SW480 (cell line): ENCODE results near the gene SLC22A7.

Source experiments
- DNase-seq: peaks from one replicate; pipeline ENCODE4 v3.0.0-alpha.2; 2016; ENCODE audit warnings: low spot score

Gene SLC22A7, protein sequence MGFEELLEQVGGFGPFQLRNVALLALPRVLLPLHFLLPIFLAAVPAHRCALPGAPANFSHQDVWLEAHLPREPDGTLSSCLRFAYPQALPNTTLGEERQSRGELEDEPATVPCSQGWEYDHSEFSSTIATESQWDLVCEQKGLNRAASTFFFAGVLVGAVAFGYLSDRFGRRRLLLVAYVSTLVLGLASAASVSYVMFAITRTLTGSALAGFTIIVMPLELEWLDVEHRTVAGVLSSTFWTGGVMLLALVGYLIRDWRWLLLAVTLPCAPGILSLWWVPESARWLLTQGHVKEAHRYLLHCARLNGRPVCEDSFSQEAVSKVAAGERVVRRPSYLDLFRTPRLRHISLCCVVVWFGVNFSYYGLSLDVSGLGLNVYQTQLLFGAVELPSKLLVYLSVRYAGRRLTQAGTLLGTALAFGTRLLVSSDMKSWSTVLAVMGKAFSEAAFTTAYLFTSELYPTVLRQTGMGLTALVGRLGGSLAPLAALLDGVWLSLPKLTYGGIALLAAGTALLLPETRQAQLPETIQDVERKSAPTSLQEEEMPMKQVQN

DNA sequence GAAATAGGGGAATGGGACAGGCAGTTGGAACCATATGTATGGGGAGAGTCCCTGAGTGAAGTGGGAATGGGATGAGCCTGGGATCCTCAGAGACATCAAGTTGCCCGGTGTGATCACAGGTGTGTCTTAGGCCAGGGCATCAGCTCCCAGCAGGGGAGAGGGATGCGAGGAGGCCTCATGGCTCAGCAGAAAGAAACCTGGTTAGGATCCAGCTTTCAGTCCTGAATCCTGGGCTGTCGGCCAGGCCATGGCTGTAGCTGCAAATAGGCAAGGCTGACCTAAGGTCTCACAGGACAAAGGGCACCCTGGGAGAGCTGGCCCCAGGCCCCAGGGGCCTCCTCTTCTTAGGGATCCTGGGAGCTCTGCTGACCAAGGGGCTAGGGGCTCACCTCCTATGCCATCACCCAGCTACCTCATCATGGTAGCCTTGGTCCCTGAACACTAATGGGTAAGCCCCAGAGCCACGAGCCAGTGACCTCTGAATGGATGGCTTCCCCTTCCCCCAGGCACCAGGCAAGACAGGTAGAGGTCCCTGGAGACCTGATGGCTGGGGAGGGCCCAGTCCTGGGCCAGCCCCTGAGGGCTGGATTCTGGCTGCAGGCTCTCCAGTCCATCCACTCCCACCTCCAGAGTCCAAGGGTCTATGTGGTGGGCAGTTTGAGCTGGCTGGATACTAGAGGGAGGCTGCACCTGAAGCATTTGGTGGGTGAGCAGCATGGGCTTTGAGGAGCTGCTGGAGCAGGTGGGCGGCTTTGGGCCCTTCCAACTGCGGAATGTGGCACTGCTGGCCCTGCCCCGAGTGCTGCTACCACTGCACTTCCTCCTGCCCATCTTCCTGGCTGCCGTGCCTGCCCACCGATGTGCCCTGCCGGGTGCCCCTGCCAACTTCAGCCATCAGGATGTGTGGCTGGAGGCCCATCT is at the start of gene SLC22A7:
Gene SLC22A7 (plus strand): TSS at position 617 of the 921 bp plus-strand sequence. CDS start 99 bp downstream, at position 716.
- DNase-seq: no peak

DNA sequence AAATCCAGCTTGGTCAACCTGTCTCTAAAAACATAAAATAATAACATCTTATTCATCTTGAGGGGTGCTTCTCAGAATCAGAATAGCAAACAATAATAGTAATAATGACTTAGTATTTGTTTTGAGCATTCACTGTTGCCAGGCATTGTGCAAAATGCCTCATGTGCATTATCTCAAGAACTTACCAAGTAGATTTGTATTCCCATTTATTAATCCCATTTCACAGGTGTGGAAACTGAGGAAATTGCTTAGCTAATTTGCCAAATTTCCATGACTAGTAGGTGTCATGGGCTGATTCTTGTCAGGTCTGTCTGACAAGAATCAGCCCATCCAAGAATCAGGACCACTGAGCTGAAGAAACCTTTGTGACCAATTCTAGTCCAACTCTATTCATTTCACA is 49.3 kb upstream of the SLC22A7 start:
- no peak for DNase-seq

DNA sequence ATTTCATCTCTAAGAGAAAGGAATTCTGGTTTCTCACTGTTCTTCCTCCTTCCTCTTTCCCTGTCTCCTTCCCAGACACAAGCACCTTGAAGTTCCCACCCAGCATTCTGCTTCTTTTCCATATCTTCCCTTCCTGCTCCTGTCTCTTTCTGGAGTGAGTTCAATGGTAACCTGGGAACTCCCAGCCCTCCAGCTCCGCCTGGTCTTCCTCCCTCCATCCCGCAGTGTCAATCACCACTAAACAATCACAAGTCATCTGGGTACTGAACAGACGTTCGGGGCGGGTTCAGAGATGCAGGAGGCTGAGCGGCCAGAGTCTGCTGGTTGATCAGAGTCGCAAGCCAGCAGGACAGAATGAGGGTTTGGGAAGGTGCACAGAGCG is 47.1 kb upstream of the SLC22A7 start:
- DNase-seq: no peak

DNA sequence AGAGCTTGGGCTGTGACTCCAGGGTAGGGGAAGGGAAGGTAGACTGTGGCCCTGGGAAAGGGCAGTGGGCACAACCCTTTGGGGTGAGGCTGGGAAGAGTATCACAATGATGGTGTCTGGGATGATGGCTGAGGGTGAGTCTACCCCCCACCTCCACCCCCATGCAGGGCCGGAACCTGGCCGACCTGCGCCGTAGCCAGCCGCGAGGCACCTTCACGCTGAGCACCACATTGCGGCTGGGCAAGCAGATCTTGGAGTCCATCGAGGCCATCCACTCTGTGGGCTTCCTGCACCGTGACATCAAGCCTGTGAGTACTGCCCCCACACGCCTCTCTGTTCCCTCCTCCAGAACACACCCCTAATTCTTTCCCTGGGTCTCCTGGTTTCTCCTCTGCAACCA is 44.7 kb upstream of the SLC22A7 start:
- no peak for DNase-seq

DNA sequence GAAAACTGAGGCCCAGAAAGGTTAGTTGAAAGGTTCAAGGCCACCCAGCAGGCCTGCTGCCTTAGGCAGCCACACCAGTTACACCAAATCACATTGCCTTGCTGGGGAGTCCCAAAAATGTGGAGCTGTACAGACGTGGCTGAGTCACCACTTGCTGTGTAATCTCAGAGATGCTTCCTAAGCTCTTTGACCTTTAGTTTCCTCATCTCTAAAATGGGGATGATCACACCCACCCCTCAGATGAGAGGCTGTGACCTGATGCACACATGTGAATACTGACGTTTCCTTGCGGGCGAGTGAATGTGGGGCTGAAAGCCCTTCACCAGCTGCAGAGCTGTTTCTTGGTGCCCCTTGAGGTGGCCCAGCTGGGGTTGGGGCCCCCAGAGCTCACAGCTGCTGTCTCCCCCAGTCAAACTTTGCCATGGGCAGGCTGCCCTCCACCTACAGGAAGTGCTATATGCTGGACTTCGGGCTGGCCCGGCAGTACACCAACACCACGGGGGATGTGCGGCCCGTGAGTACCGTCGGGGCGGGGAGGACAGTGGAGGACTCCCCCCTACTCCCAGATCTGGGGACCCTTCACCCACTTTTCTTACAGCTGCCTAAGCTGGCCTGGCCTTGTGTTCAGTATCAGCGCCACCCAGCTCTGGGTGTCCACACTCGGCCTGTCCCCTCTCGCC is 43.8 kb upstream of the SLC22A7 start:
- DNase-seq: no peak

DNA sequence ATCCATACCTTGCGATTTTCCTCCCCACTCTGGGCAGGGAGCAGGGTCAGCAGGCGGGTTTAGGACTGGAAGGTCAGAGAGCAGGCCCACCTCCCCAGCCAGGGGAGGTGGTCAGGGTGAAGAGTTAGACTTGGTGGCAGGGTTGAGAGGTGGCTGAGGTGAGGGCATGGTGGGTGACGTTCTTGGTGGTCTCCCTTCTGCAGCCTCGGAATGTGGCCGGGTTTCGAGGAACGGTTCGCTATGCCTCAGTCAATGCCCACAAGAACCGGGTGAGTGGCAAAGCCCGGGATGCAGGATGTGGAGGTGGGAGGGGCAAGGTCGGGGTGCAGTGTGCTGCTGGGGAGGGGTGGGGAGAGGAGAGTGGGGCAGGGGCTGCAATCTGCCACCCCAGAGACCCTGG is 43.2 kb upstream of the SLC22A7 start:
- DNase-seq: no peak

DNA sequence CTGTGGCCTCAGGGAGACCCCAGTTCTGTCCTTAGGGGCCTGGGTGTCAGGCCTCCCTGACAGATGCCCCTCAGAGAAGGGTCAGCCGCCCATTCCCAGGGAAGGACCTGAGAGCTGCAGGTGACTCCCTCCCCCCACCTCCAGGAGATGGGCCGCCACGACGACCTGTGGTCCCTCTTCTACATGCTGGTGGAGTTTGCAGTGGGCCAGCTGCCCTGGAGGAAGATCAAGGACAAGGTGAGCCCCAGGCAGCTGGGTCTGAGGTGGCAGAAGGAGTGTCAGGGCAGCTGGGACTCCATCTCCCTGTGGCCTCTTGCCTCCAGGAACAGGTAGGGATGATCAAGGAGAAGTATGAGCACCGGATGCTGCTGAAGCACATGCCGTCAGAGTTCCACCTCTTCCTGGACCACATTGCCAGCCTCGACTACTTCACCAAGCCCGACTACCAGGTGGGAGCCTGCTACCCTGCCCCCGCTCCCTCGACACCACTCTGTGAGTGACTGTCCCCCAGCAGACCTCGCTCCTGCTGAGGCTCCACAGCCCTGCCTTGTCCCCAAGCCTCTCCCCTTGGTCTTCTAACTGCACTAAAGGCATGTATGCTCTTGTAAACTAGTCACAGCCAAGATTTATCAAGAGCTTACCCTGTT is 42.5 kb upstream of the SLC22A7 start:
- DNase-seq: no peak

DNA sequence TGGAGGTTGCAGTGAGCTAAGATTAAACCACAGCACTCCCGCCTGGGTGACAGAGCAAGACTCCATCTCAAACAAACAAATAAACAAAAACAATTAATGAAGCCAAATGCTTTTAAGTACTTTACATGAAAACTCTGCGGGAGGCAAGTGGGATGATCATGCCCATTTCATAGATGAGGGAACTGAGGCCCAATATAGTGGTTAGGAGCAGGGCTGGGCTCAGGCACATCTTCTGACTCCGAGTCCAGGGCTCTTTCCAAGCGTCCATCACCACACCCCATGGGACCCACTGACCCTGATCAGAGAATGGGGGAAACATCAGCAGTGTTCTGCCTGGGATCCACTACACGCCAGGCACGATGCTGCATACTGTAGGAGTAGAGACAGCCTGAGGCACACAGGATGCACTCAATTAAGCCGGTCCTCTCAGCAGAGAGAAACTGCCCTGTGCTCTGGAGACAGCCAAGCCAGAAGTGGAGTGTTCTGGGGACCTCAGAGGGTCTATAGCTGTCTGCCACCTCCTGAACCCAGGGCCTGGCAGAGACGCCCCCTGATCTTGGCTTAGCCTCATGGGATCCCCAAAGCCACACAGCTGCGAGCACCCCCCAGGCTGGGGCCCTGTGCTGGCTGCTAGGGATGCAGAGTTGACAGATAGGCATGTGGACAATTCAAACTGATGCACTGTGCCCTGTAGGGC is 41.2 kb upstream of the SLC22A7 start:
- DNase-seq: no peak

DNA sequence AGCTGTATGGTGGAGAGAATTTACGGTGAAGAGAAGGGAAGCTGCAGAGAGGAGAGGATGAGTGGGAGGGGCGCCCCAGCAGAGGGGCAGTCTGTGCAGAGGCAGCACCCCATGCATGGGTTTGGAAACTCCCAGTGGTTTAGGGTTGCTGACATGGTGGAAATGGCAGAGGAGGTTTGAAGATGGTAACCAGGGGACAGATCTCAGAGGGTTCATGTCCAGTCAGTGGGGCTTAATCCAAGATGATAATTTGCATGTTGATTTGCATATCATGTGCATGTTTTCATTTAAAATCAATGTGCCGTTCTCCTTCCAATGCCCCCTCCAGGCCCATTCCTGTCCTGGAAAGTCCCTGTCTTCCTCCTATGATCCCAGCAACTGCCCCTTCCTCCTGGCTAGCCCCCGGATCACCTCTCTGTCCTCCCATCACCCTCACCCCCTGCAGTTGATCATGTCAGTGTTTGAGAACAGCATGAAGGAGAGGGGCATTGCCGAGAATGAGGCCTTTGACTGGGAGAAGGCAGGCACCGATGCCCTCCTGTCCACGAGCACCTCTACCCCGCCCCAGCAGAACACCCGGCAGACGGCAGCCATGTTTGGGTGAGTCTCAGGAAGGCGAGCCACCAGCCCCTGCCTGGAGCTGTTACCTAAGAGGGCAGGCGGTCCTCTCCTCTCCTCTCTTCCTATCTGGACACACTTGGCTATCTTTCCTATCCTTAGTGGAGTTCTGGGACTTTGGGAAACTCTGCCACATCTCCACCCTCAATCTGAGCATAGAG is 40.5 kb upstream of the SLC22A7 start:
- DNase-seq: no peak

DNA sequence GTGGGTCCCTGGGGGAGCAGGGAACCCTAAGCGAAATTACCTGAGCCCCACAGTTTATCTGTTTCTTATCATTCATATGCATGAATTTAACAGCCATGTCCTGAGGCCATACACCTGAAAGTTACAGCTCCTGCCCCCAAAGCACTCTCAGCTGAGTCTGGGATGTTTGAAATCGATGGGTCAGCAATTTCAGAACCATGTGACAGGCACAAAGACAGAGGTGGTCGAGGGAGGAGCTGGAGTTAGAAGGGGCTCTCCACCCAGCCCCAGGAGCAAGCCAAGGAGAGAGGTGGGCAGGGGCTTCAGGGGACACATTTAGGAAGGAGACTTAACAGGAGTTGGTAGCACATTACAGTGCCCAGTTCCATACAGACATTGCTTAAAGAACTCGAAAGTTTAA is 39.9 kb upstream of the SLC22A7 start:
- DNase-seq: no peak

DNA sequence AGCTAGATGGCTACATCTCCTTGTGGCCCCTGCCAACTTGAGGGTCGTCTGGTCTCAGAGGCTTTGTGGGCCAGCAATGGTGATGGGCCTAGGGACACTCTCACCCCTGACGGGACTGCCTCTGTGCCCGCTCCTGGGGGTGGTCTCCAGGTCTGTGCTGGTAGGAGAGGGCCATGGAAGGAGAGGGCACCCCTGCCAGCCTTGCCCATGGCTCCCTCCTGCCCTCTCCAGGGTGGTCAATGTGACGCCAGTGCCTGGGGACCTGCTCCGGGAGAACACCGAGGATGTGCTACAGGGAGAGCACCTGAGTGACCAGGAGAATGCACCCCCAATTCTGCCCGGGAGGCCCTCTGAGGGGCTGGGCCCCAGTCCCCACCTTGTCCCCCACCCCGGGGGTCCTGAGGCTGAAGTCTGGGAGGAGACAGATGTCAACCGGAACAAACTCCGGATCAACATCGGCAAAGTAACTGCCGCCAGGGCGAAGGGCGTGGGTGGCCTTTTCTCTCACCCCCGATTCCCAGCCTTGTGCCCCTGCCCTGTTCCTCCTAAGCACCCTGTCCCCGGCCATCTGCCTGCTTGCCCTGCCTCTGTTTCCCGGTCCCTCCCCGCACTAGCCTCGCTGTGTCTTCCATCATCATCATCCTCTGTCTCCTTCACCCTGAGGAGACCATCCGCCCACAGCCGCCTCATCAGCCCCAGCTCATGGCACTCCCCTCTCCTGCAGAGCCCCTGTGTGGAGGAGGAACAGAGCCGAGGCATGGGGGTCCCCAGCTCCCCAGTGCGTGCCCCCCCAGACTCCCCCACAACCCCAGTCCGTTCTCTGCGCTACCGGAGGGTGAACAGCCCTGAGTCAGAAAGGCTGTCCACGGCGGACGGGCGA is 39.0 kb upstream of the SLC22A7 start:
- no peak for DNase-seq

DNA sequence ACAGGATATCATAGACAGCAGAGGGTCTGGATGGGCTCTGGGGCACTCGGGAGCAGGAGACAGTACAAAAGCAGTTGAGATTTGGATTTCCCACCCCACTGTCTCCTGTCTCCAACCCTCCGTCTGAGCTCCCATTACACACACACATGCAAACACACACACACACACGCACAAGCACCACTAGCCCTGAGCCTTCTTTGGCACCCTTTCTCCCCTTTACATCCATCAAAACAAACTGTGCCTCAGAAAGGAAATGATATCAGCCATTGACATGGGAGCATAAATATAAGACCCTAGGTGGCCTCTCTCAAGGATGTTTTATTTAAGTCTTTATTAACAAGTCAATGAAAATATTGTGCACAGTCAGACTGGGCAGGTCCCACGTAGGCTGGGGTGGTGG is 37.3 kb upstream of the SLC22A7 start:
- no peak for DNase-seq

DNA sequence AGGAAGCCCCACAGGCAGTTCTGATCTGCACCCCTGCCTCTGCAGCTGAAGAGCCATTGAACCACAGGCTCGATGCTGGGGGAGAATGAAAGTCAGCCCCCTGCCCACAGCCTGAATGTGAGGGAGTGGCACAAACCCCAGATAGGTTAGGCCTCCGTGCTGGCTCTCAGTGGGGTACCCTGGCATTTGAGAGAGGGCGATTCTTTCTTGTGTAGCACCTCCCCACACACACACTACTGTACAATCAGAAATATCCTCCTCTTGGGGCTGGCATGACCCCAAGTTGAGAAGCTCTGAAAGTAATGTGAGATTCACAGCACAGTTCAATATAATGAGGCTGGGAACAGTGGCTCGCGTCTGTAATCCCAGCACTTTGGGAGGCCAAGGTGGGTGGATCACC is 36.9 kb upstream of the SLC22A7 start:
- no peak for DNase-seq

DNA sequence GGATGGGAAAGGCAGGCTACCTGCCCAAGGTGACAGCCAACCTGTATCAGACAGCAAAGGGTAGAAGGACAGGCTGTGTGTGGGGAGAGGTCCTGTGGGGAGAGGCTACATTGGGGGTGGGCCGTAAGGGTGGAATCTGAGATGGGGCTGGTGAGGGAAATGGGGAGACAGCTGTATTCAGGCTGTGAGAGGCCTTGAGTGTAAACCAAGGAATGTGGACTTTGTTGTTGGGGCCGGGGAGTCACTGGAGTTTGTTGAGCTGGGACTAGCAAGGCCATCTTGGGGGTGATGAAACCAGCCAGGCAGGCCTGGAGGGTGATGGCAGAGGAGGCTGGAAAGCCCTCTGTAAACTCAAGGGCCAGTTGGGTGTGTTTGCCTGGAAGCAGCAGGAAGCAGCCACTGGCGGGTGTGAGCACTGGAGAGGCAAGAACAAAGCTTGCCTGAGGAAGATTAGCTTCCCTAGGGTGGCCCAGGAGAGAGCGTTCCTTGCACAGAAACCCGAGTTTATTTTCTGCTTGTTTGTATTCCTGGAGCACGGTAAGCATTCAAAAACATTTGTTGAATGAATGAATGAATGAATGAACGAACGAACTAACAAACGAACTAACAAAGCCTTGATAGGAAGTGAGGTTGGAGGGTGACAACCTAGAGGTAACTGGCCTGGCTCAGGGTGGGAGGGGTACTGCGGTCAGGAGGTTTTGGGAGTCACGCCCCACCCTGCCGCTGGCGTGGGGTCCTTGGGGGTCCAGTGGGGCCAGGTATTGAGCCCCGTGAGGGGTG is 35.9 kb upstream of the SLC22A7 start:
- no peak for DNase-seq

DNA sequence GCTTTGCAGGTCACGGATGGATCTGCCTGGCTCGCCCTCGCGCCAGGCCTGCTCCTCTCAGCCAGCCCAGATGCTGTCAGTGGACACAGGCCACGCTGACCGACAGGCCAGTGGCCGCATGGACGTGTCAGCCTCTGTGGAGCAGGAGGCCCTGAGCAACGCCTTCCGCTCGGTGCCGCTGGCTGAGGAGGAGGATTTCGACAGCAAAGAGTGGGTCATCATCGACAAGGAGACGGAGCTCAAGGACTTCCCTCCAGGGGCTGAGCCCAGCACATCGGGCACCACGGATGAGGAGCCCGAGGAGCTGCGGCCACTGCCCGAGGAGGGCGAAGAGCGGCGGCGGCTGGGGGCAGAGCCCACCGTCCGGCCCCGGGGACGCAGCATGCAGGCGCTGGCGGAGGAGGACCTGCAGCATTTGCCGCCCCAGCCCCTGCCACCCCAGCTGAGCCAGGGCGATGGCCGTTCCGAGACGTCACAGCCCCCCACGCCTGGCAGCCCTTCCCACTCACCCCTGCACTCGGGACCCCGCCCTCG is 35.2 kb upstream of the SLC22A7 start:
- no peak for DNase-seq

DNA sequence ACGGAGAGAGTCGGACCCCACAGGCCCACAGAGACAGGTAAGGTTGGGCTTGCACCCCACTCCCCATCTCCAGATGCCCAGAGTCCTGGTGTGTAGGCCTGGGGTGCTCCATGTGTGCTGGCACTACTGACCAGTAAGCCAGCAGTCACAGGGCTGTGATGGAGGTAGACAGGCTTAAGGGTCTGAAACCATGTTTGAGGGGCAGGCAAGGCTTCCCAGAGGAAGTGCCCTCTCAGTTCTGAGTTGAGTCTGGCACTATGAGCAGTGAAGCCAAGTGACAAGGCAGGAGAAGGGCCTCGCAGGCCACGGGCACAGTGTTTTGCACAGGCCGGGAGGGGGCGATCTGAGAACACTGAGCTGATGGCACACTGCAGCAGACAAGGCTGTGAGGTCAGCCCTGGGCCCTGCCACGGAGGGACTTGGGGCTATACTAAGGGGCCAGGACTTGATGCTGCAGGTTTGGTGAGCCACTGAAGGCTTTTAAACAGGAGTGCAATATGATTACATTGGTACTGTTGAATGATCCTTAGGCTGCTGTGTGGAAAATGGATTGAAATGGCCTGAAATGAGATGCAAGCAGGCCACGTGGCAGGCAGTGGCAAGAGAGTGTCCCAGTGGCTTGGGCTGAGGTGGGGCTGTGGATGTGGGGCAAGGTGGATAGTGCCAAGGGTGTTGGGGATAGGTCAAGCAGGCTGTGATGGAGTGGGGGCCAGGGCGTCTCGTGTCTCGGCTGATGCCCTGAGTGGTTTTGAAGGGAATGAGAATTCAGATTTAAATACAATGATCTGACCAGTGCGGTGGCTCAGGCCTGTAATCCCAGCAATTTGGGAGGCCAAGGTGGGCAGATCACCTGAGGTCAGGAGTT is 34.5 kb upstream of the SLC22A7 start:
- DNase-seq: peak; percentile 52

DNA sequence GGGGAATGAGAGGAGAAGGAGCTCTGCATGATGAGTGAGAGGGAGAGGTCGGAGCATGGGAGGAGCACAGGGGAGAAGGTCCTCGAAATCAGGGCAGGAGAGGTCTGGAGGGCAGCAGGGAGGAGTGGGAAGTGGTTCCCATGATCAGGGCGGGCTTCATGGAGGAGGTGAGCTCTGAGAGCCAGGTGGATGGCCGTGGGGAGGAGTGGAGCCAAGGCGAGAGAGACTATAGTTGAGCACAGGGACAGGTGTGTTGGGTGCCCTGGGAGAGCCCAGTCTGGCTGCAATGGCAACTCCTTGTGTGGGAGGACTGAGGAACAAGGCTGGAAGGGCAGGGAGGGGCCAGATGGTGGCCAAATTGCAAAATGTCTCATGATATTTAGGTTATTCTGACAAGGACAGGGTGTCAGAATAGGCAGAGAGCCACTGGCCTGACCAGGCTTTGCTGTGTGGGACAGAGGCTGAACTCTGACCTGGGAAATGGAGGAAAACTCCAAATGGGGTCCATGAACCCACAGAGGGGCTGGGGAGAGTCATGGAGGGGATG is 33.4 kb upstream of the SLC22A7 start:
- DNase-seq: no peak
